ENCODE measurements around the gene TMEM184B.
"Not testable (repeated sequence)": the region's sequence is repeated elsewhere in the genome, so short reads cannot be mapped to it uniquely, and the experiment has no call there.

Gene TMEM184B

DNA sequence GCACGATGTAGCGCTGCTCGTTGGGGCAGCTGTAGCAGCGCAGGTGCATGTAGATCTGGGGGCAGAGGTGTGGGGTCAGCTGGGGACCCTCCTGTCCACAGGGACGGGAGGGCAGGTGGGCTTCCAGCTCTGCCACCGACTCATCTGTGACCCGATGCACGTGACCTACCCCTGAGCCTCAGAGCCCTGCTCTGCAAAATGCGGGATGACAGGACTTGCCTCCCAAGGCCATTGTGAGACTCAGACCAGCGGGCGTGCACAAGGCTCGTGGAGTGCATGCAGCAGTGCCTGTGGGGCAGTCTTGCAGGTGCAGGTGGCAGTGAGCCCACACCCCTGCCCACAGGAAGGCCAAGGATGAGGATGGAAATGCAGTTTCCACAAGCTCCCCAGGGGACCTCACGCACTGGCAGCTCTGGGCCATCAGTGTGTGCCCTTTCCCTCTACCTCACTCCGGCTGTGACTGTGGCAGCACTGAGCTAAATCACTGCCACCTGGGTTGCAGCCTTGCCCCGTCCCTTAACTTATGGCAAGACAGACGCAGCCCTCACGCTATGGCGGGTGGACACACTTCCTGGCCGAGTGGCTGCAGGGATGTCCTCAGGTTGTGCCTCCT, 26.7 kb downstream of the TMEM184B start:
- no peak for DNase-seq

DNA sequence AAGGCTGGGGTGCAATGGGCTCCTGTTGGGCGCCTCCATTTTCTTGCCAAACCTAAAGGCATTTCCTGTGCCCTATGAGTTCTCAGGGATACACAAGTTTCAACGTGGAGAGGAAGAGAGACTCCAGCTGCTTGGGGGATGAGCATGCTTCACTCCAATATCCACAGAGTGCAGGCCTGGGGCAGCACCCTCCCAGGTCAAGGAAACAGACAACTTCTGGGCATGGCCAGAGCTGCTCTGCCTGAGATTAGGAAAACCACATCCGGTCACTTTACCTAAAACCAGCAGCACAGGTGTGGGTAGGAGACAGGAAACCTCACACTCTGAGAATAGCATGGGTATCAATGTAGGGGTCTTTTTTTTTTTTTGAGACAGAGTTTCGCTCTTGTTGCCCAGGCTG, 28.7 kb downstream of the TMEM184B start:
- no peak for DNase-seq

DNA sequence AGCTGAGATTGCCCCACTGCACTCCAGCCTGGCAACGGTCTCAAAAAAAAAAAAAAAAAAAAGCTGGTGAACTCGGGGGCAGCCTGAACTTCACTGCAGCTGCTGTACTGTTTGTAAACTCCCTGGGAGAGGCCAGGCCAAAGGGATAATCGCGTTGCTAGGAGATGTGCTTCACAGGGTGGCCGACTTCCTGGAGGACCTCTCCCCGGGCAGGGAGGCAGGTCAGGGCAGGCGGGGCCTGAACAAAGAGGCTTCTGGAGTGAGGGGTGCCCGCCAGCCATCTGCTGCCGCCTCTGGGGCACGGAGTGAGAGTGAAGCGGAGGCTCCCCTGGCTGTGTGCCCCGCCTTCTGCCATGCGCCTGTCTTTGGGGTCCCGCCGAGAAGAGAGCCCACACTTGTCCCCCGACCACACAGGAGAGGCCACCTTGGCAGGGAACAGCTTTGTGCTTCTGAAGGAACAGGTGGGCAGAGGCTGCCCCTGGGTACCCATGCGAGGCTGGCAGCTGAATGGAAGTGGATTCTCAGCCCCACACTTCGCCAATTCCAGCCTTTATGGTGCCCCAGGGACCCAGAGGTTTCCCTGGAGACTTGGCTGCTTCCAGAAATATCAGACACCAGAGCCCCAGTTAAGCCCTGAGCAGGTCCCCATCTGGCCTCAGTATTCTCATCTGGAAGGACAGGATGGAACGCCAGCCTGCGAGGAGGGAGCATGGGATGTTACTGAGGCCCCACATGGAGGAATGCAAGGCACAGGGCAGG, 29.6 kb downstream of the TMEM184B start:
- DNase-seq, result no peak

DNA sequence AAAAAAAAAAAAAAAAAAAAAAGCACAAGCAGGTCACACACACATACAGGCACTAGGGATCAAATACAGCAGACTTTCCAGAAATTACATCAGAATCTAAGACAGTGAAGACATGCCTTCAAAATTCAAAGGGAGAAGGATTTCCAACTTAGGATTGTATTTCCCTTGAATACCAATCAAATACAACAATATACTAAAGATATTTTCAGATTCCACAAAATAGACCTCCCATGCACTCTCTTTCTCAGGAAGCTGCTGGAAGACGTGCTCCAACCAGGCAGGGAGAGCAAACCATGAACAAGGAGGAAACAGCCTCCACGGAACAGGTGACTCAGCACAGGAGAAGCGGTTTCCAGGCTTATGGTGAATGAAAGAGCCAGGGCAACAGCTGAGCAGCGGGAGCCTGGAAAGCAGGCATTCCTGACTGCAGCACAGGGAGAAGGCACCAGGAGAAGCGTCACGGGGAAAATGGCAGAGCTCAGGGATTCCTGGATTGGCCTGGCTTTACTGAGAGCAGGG, 32.0 kb downstream of the TMEM184B start:
- DNase-seq, result no peak

DNA sequence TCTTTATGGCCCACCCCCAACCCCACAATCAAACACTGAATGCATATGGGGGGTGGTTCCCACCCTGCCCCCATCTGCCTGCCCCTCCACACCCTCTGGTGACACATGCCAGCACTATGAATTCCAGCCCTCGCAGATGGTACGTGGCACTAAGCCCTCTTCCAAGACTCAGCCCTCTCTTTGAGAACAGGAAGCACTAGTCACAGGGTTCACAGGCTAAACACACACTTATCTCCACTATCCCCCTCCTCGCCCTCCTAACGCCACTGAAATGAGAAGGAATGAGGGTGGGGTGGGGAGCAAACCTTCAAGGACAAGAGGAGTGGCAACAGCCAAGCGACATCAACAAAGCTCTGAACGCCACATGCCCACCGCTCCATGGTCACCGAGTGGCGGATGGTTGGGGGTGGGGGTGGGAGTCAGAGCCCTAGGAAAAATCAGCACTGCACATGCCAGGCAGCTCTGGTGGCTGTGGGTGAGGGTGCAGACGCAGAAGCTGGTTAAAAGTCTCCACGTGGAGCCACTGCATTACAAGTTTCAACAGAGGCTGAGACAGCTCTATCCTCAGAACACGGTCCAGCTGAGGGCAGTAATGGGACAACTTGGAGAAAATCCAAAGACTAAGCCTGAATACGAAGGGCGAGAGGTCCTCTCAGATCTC, 33.6 kb downstream of the TMEM184B start:
- DNase-seq, result no peak

DNA sequence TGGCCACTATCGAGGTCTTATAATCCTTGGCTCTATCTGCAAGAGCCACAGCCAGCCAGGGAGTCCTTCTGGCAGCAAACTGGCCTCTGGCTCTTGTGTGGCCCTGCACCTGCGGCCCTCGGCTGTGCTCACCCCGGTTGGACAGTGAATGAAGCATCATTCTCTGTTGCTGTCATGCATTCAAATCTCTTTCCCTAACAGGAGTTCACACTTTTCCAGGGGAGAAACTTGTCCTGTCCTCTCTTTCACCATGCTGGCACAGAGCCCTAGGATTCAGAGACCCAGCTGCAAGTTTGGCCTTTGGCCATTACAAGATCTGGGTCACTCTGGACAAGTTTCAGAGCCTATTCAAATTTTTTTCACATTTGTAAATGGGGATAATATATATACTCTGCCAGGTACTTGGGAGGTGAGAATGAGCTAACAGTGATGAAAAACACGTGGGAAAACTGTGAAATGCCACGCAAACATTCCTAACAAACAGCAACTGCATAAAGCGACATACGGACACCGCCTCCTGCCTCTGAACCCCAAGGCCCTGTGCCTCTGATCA, 34.2 kb downstream of the TMEM184B start:
- no peak for DNase-seq

DNA sequence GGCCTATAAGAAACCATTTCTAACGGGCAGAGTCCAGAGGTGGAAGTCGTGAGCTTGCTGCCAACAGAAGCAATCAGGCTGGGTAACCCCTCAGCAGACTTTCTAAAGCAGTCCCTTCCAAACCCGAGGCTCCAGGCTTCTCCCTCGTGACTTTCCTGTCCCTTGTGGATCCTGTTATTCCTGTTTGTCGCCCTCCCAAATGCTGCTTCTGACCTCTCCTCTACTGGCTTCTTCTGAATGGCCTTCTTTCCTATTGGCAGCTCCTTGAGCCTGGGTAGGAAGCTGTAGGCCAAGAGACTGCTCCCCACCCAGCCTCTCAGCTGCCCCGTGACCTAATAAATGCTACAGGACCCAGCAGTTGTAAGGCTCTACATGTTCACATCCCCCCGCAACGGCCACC, 36.0 kb downstream of the TMEM184B start:
- DNase-seq, result no peak

DNA sequence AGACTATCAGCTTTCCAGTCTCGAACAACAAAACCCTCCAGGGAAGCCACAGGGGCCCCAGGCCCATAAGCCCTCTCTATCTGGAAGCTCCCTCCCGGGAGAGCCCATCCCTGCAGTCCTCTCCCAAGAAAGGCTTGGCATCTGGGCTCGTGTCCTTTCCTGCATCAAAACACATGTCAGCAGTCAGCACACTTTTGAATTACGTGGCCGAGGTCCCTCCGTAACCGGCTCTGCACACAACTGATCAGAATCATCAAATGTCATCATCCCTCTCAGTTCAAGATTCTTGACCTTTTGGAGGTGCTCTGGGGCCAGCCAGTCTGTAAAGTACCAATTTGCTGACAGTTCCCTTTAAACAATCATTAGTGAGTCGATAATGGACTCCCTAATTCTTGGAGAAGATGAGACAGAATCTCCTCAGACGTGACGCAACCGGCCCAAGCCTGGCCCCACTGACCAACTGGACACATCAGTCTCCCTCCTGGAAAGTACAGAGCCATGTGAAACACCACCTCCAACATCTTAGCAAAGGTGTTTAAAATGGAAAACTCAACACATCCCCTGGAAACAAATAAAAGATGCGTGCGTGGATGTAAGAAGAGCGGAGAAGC, 37.5 kb downstream of the TMEM184B start:
- no peak for DNase-seq

DNA sequence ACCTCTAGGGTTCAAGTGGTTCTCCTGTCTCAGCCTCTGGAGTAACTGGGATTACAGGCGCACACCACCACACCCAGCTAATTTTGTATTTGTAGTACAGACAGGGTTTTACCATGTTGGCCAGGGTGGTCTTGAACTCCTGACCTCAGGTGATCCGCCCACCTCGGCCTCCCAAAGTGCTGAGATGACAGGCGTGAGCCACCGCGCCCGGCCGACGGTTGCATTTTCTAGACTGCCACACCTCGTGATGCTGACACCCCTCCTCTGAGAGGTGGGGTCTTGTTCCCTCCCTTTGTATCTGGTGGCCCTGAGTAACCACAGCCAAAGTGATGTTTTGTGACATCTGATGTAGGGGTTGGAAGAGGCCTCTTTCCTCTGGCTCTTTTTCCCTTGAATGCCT, 39.0 kb downstream of the TMEM184B start:
- not testable (repeated sequence) for DNase-seq

DNA sequence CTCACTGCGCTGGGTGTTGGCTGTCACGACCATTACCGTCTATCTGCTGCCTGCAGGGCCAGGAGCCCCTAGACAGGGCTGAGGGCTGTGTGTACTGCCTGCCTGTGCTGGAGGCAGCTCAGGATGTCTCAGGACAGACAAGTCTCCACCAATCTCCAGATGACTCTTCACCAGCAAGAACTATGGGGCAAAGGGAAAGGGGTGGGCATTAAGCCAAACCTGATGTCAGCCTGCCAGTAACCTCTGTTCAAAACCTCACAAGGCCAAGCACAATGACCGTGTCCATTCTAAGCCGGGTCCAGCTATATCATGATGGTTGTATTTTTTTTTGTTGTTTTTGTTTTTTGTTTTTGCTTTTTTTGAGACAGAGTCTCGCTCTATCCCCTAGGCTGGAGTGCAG, 39.4 kb downstream of the TMEM184B start:
- DNase-seq, result no peak

DNA sequence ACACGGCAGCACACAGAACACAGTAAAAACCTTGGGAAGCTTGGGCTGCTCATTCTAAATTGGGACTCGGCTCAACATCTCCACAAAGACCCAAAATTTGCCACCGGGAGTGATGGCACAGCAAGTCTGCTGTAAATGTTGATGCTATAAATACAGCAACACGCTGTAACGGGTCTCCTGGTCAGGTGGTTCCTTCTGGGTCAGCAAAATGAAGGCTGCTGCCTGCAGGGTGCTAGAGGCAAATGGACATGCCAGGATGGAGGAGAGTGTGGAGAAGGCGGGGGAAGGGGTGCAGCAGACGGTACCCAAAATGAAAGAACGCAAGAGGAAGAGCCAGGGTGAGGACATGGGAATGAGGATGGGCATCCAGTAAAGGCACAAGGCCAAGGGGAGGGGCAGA, 40.6 kb downstream of the TMEM184B start:
- DNase-seq, result no peak

DNA sequence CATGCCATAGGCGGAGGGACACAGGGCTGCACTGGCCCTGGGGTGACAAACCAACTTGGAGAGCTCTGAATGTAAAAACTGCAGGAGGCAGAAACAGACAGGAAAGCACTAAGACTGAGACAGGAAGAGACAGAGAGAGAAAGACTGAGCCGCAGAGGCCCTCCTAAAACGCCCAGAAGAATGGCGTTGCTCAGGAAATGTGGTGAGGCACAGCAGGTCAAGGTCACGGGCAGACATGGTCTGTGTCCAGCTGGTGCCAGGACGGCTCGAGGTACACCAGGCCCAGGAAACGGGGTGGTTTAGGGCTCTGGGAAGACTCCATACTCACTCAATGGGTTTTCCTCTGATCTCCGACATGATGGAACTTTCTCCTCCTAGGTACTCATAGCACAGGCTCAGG, 41.9 kb downstream of the TMEM184B start:
- no peak for DNase-seq

DNA sequence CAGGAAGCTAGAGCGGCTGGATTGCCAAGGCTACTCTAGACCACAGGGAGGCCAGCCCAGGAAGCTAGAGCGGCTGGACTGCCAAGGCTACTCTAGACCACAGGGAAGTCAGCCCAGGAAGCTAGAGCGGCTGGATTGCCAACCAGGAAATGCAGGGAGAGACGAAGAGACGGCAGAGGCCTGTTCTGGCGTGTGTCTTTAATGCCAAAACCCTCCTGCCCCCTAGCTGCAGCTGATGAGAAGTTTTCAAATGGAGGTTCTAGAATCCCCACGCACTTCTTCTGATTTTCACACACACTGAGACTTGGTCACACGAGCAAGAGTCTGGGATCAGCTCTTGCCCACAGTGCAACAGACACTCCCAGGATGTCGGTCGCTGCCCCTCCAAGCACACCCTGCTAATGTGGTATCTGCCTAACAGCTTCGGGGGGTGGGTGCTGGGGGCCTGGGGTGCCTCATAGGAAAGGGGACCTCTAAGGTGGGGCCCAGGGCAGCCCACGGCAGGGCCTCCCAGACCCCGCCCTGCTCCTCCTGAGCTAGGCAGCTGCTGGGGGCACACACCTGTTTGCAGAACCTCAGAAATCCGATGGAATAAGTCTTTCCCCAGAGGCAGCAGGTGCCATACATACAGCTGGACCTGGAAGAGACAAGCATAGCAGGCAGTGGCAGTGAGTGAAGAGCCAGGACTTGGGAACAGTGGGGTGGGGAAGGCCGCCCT, 42.5 kb downstream of the TMEM184B start:
- DNase-seq, result peak; percentile 18

DNA sequence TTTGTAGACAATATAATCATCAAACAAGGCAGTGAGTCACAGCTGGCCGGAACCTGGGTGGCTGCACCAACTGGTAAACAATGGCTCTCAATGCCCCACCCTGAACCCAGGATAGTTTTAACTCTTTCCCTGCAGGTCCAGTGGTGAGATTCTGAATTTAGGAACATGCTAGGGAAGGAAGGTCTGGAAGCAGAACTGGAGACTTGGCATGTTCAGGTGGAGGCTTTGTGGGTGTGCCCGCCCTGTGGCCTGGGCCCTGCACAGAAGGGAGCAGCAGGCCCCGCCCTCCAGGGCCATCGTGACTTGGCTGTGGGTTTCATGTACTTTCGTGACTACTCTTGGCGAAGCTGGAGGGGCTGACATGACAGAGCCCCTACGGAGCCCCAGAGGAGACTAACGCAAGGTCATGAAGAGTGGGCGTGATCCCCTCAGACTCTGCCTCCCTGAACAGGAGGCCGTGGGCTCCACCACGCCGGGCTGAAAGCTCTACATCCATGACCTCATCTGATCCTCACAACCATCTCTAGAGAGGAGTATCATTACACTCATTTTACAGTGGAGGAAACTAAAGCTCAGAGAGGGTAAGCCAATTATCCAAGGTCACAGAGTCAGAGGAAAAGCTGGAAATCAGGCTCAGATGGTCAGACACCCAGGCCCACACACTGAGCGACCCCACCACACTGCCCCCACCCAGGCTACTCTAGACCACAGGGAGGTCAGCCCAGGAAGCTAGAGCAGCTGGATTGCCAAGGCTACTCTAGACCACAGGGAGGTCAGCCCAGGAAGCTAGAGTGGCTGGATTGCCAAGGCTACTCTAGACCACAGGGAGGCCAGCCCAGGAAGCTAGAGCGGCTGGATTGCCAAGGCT, 43.7 kb downstream of the TMEM184B start:
- no peak for DNase-seq

DNA sequence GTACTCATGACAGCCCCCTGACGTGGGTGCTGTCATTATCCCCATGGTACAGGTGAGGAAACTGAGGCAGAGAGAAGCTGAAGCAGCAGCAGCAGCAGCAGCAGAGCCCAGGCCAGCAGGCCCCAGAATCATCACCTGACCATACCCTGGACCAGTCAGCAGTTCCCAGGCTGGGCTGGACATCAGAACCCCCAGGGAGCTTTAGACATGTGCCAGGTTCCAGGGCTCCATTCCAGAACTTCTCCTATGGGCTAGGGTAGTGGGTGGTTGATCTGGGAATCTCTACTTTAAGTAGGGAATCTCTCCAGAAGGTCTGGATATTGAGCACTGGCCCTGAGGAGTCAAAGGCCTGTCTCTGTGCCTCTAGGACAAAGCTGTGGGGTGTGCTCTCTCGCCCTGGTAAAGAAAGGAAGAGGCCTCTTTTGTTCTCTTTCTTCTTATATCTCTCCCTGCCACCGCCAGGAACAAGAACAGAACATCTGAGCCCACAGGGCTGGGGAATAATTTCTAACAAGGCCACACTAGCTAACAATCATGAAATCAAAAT, 44.4 kb downstream of the TMEM184B start:
- no peak for DNase-seq

DNA sequence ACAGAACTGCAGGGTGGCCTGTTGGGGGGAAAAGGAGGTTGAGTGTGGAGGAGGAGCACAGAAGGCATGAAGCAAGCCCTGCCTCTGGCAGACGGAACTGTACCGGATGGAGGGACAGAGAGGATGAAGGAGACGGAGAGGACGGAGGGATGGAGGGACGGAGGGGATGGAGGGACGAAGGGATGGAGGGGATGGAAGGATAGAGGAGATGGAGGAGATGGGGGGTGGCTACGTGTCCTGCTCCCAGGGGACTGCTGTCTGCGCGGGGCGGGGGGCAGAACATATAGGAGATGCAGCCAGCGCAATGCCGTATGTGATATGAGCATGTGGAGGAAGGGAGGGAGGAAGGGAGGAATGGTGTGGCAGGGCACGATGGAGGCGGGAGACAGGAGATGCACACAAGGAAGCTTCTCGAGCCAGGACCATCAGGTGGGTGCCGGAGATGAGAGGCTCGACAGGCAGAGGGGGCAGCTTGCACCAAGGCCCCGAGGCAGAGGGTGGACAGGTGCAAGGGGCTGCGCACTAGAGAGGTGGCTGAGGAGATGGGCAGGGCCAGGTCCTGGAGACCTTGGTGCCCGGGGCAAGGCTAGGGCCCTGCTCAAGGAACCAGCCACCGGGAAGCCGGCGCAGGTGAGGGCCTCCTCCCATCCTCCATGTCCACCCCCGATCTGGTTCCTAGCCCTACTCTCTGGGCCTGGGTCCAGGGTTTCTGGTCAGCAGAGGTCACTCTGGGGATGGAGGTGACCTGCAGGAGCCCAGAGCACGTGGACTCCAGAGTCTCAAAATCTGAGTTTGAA, 45.8 kb downstream of the TMEM184B start:
- no peak for DNase-seq

DNA sequence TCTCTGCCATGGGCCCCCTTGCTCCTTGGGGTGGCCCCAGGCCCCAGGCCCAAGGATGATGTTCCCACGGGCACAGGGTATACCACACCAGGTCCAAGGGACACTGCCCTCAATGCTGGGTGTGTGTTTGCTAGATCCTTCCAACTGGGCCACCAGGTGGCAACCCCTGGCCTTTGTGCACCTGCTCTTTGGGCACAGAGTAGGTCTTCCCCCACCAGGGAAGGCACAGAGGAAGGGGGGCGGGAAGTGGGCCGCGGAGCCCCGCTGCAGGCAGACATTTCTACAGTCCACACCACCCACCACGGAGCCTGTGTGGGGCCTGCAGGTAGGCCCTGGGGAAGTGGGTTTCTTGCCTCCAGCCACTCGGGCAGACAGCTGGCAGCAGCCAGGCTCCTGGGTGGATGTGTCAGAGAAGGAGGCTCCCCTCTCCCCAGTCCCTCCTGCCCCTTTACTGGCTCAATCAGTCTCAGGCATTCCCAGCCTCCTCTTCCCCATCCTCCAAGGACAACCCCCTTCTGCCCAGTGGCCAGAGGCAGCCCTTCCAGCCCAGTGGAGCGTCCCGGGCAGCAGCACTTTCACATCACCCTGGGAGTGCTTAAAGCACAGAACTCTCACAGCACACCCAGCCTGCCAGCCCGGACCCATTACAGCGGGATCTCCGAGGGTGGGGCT, 49.4 kb downstream of the TMEM184B start:
- DNase-seq, result no peak

DNA sequence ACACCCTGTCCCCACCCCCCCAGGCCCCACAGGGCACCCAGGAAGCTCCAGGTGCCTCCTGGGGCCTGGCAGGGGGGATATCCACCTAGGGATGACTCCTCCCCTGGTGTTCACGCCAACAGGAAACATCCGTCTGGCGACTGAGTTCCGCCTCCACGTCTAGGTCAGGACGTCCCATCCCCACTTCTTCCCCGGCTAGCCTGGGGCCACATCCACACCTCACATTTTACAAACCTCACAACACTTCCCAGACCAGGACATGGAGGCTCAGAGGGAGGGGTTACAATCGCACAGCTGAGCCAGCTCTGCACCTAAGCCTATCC, 50.1 kb downstream of the TMEM184B start:
- no peak for DNase-seq

DNA sequence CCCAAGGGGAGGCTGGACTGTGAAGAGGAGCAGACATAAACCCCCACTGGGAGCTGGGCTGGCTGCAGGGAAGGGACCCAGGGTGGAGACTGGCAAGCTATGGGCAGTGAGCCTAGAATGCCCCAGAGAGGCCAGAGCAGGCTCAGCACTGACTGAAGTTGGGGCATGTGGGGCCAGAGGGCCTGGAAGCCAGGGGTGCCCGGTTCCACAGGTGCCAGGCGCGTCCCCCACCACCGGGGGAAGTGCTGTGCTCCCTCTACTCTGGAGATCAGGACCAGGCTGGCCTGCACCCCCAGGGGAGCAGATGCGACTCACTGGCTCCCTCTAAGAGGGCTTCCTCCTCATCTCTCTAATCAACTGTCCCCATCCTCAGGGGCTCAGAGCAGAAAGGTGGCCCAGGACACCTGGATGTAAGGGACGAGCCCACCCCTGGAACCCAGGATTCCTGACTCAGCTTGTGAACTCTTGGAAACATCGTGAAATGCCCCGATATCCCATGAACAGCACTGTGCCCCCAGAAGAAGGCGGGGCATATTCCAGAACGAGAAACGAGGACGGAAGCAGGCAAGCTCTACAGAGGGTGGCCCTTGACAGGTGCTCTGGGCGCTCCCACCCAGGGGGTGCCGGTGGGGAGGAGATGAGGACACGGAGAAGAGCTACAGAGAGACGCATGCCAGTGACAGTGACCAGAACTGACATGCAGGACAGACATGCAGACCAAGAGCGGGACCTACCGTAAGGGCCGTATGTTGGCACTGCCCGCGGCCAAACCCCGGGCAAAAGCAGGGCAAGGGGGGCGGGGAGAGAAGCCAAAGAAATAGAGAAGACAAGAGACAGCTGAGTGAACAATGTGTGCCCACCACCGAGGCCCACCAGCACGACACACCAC, 50.7 kb downstream of the TMEM184B start:
- DNase-seq, result no peak

Measured in GDM1 (cell line).